NB4 (cell line): ENCODE measurements around the gene UGT8.

Source experiments
- CTCF ChIP-seq: IDR thresholded peaks from one replicate; pipeline ENCODE4 v1.5.1; 2012; ENCODE audit warnings: low read depth, low read length
- MAX ChIP-seq: IDR thresholded peaks from 2 replicates; pipeline ENCODE4 v1.6.1; 2011; ENCODE audit warnings: low read depth, low read length
- MYC ChIP-seq: IDR thresholded peaks from 2 replicates; pipeline ENCODE4 v1.6.1; 2011; ENCODE audit warnings: low read depth, low read length
- POLR2A ChIP-seq: IDR thresholded peaks from 2 replicates; pipeline ENCODE4 v1.6.1; 2011; ENCODE audit warnings: mild to moderate bottlenecking; ENCODE audit not compliant: insufficient read length; ENCODE audit errors: extremely low read depth

GRCh38 chr4:114562176-114562904, 36.3 kb upstream of the UGT8 start:
- TF ChIP-seq POLR2A (no peak), CTCF (no peak), MAX (no peak), MYC (no peak)
